Mammary epithelial cell (primary cell): ENCODE data around the gene MICALL1.

Experiments
- CTCF ChIP-seq, 2 donors: IDR thresholded peaks in 1 of 2; conservative IDR thresholded peaks in 1 of 2; 2 replicates each; pipeline ENCODE4 v1.5.1; 2011 to 2012; ENCODE audit warnings: inconsistent platforms in 2 of 2, low read length in 2 of 2, mild to moderate bottlenecking in 2 of 2, control low read depth in 1 of 2, low read depth in 1 of 2; ENCODE audit not compliant: insufficient read depth in 1 of 2; ENCODE audit errors: extremely low read depth in 1 of 2
- EZH2 ChIP-seq: IDR thresholded peaks from 2 replicates; pipeline ENCODE4 v1.6.1; 2012; ENCODE audit warnings: low read length, inconsistent platforms, borderline replicate concordance

GRCh38 chr22:37990862-37991261, 84.8 kb downstream of the MICALL1 start:
- TF ChIP-seq CTCF (conservative IDR thresholded peaks at IDR 0.05 in 1 of 2, IDR thresholded peaks at IDR 0.05 in 1 of 2; ENCODE audit: extremely low read depth in 1 of 2, insufficient read depth in 1 of 2, low read depth in 1 of 2, low read length in 2 of 2) (no peak), EZH2 (no peak)
